Measurements from ENCODE around the gene EYS. TPM values are rescaled to one million over a fixed set of nuclear protein-coding genes. Genes with fewer than 3 reads are reported as not detected.
"Not testable (repeated sequence)": the region's sequence is repeated elsewhere in the genome, so short reads cannot be mapped to it uniquely, and the experiment has no call there.

EYS gene
- total and polyA plus RNA-seq, 8 donors, result 0.03 to 0.25 (median 0.13) TPM

- no peaks in the 10 kb centered on the region for H3K9me3 ChIP-seq
- intact Hi-C loops (cut with DNase I), result no loop called here
- H3K4me3 ChIP-seq, result no peak overlapping the region
- no peaks in the 10 kb centered on the region for H3K36me3 ChIP-seq
- no peaks in the 10 kb centered on the region for H3K27me3 ChIP-seq
- WGBS, 2 donors, result 64 to 74% methylated on average over 3 of the region's 3 CpGs
- FAIRE-seq, result no peak
- no peak overlapping the region for H3K27ac ChIP-seq
- no peak for ATAC-seq
- TF ChIP-seq CTCF (IDR thresholded peaks at IDR 0.05), result no peak
- no peaks in the 10 kb centered on the region for H3K4me1 ChIP-seq
- no peak for DNase-seq
These were observed 1721.8 kb downstream of the EYS start for GRCh38 chr6:63985223-63985622.

- FAIRE-seq, result no peak
- Histone ChIP-seq H3K27me3 (no peaks in the 10 kb centered on the region), H3K9me3 (no peaks in the 10 kb centered on the region), H3K27ac (no peak overlapping the region), H3K4me1 (no peaks in the 10 kb centered on the region), H3K36me3 (no peaks in the 10 kb centered on the region), H3K4me3 (no peak overlapping the region)
- no peak for DNase-seq
- no peak for TF ChIP-seq CTCF (IDR thresholded peaks at IDR 0.05)
- no peak for ATAC-seq
- intact Hi-C loops (cut with DNase I), result no loop called here
- 40 to 60% methylated on average over 1 of the region's 1 CpG for WGBS, 2 donors
These were observed 1731.3 kb downstream of the EYS start for GRCh38 chr6:63975699-63976098.

GRCh38 chr6:63968650-63969049, 1738.4 kb downstream of the EYS start:
- Histone ChIP-seq H3K27me3 (no peaks in the 10 kb centered on the region), H3K27ac (no peak overlapping the region), H3K4me1 (no peaks in the 10 kb centered on the region), H3K36me3 (no peaks in the 10 kb centered on the region), H3K9me3 (no peaks in the 10 kb centered on the region), H3K4me3 (no peak overlapping the region)
- no peak for ATAC-seq
- intact Hi-C loops (cut with DNase I), result no loop called here
- TF ChIP-seq CTCF (IDR thresholded peaks at IDR 0.05), result no peak
- no peak for DNase-seq
- 50 to 65% methylated on average over 2 of the region's 2 CpGs for WGBS, 2 donors
- no peak for FAIRE-seq

- TF ChIP-seq CTCF (IDR thresholded peaks at IDR 0.05), result no peak
- ATAC-seq, result no peak
- Histone ChIP-seq H3K9me3 (no peaks in the 10 kb centered on the region), H3K4me3 (no peak overlapping the region), H3K27ac (no peak overlapping the region), H3K36me3 (no peaks in the 10 kb centered on the region), H3K27me3 (no peaks in the 10 kb centered on the region), H3K4me1 (no peaks in the 10 kb centered on the region)
- no peak for DNase-seq
- intact Hi-C loops (cut with DNase I), result no loop called here
- no peak for FAIRE-seq
These were observed 1742.7 kb downstream of the EYS start for GRCh38 chr6:63964366-63964765.

- ATAC-seq (no peak), FAIRE-seq (no peak), DNase-seq (no peak)
- Histone ChIP-seq H3K9me3 (no peaks in the 10 kb centered on the region), H3K4me3 (no peak overlapping the region), H3K27me3 (no peaks in the 10 kb centered on the region), H3K36me3 (no peaks in the 10 kb centered on the region), H3K4me1 (no peaks in the 10 kb centered on the region), H3K27ac (no peak overlapping the region)
- TF ChIP-seq CTCF (IDR thresholded peaks at IDR 0.05), result no peak
- intact Hi-C loops (cut with DNase I), result no loop called here
These were observed 1743.2 kb downstream of the EYS start for GRCh38 chr6:63963769-63964315.

GRCh38 chr6:63953336-63954021, 1753.5 kb downstream of the EYS start:
- 60 to 69% methylated on average over 3 of the region's 3 CpGs for WGBS, 2 donors

More at GRCh38 chr6:63953336-63954021, 1753.5 kb downstream of the EYS start:
- H3K4me3 ChIP-seq; DNase-seq; FAIRE-seq; H3K36me3 ChIP-seq; intact Hi-C loops (cut with DNase I); H3K4me1 ChIP-seq; H3K27me3 ChIP-seq; ATAC-seq; H3K9me3 ChIP-seq; H3K27ac ChIP-seq: not testable (repeated sequence)
